ENCODE results near the gene RAD51D. TPM values are rescaled to one million over a fixed set of nuclear protein-coding genes. Genes with fewer than 3 reads are reported as not detected.
"Not testable (repeated sequence)": the region's sequence is repeated elsewhere in the genome, so short reads cannot be mapped to it uniquely, and the experiment has no call there.

The RAD51D gene
- total RNA-seq, 2 experiments from 2014 or later = 28.5 to 30.8 TPM

DNA sequence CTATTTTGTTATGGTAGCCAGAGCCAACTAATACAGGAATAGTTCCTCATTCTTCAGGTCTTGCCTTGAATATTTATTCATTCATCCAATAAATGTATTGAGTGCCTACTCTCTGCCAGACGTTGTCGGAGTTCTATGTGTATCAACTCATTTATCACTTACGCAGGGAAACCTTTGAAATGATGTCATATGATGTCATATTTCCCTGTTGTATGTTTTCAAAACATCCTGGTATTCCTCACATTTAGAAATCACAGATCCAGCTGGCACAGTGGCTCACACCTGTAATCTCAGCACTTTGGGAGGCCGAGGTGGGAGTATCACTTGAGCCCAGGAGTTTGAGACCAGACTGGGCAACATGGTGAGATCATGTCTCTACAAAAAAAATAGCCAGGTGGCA, 25.2 kb upstream of the RAD51D start:
- ChIA-PET CTCF (no interaction called here), POLR2A (interaction anchor here (0.6 kb wide), 1 partner anchor 165 kb away, joined by 3 read pairs; the partner anchor contains the start of gene LIG3)

DNA sequence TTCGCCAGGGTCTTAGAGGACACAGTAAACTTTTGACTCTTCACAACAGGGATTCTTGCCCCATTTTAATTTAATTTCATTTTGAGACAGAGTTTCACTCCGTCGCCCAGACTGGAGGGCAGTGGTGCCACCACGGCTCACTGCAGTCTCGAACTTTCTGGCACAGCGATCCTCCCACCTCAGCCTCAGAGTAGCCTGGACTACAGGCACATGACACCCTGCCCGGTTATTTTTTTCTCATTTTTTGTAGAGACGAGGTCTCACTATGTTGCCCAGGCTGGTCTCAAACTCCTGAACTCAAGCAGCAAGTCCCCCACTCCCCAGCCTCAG, 22.8 kb upstream of the RAD51D start:
- CTCF ChIA-PET = interaction anchor here (0.8 to 3.5 kb wide), 3 partner anchors 9 to 79 kb away, joined by 3 to 21 read pairs (median 3); partner anchors contain the start of genes RAD51D and RFFL
- POLR2A ChIA-PET = interaction anchor here (0.6 kb wide), 1 partner anchor 70 kb away, joined by 3 read pairs; no protein-coding TSS in a partner anchor

DNA sequence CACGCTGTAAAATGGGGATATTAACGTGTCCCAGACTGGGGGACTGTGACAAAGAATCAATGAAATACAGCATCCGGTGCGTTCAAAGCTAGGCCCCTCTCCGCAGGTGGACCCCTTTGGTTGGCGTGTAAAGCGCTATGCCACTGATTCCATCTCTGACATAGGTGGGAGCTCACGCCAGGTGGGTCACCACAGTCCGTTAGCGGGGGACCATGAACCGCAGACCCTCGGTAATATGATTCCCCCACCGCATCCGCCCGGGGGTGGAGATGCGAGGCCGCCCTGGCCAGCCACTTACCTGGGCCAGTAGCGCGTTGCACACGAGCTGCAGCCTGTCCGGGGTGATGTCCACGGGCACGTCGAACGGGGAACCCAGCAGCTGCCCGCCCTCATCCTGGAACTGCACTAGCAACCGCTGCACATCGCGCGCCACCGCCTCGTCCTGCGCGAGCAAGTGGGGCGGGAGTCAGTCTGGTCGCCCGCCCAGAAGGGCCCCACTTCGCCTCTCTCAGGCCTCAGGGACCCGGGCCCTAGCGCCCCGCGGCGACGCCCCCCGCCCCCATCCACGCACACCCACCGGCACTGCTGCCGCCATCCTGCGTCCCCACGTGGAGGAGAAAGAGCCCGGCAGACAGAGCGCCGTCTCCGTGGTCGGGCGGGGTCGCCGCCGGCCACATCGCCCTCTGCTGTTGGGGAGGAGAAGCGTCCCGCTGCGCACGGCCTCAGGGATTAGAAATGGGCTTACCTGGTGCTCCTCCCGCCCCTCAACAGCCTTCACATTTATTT, 22.2 kb upstream of the RAD51D start, which contains the start of gene NLE1:
Gene NLE1, minus strand, starts transcription at position 623 of the 786 bp plus-strand sequence. Its CDS starts 28 bp downstream, at position 595.
- ChIA-PET CTCF (interaction anchor here (0.7 to 3.5 kb wide), 8 partner anchors 8 to 433 kb away, joined by 3 to 21 read pairs (median 3); partner anchors contain the start of gene RAD51D), POLR2A (interaction anchor here (0.6 to 1.9 kb wide), 3 partner anchors 71 to 346 kb away, joined by 3 to 6 read pairs (median 4); no protein-coding TSS in a partner anchor)

DNA sequence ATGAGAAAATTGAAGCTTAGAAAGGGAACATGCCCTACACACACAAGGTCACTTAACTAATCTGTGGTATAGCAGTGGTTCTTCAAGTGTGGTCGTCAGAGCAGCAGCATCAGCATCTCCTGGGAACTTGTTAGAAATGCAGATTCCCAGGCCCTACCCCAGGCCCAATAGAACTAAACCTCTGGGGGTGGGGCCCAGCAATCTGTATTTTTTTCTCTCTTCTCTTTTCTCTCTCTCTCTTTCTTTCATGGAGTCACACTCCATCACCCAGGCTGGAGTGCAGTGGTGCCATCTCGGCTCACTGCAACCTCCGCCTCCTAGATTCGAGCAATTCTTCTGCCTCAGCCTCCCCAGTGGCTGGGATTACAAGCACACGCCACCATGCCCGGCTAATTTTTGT, 18.6 kb upstream of the RAD51D start:
- ChIA-PET CTCF (no interaction called here), POLR2A (interaction anchor here (0.5 kb wide), 1 partner anchor 165 kb away, joined by 4 read pairs; no protein-coding TSS in a partner anchor)

DNA sequence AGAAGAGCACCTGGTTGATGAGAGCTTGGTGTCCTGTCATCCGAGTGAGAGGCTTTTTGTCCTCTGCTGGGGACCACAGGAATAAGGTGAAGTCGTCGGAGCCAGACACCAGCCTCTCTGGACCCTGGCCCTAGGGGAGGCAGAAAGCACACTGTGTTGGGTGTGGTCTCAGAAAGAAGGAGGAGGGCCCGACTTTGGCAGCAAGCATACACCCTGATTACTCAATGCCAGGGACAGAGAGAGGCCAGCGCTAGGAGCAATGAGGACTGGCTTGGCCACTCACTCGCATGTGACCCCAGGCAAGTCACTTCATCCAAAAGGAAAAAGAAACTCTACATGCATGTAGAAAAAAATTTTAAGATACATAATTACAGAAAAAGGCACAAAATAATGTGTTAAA, 15.7 kb upstream of the RAD51D start:
- POLR2A ChIA-PET = no interaction called here
- CTCF ChIA-PET = no interaction called here

DNA sequence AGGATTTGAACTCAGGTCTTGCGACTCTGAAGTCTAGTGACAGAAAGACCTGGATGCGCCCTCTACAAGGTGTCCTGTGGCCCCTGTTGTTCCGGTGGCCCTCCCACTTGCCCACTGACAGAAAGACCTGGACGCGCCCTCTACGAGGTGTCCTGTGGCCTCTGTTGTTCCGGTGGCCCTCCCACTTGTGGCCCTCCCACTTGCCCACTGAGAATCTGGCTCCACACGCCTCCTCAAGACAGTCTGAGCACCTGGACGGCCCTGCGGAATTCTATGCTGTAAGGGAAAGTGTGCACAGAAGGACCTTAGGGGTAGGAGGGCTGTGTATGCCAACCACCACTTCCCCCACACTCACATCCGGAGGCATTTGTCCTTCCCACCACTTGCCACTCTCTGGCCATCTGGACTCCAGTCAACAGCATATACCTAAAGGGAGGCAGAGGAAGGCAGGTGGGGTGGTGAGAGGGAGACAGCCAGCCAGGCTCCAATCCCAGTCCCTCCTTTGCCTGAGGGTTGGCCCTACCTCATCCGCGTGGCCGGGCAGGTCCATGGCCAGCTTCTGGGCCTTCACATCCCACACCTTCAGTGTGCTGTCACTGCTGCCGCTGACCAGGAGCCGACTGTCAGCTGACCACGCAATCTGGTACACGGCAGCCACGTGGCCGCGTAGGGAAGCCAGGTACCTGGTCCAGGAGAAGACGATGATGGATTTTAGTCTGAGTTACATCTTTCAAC, 13.3 kb upstream of the RAD51D start:
- CTCF ChIA-PET = interaction anchor here (1.2 kb wide), 1 partner anchor 9 kb away, joined by 3 read pairs; the partner anchor contains the start of gene NLE1
- POLR2A ChIA-PET = no interaction called here

DNA sequence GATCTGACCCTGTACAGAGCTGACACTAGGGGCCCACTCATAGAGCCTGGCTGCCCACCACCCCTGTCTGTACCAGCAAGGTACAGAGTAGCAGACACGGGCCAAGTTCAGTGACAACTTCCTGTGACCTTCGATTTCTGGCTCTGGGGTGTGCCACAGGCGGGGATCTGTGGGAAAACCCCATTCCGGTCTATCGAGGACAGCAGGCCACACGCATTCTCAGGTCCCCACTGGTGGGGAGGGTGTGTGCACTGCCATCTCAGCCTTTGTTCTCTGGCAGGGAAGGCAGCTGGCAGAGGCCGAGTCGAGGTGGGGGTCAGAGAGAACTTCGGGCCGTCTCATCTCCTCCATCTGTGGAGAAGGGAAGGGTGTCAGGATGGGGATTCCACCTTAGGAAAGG, 12.4 kb upstream of the RAD51D start:
- ChIA-PET POLR2A (no interaction called here), CTCF (no interaction called here)

DNA sequence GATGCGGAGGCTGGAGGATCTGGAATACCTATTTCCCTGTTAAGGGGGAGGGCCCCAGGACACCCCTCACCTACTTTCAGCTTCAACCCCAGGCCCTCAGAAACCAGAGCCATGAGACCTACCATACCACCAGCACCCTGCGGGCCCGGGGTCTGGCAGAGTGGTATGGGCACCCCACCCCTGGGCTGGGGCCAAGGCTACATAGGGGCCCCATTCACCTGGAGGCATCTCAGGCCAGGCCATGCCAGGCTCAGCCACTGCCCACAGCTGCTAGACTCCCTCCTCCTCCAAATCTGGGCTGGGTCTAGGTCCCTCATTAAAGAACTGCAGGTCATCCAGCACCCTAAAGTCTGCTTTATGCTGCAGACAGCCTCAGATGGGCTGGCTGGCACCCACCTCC, 10.7 kb upstream of the RAD51D start:
- CTCF ChIA-PET = interaction anchor here (0.9 kb wide), 1 partner anchor 41 kb away, joined by 3 read pairs; no protein-coding TSS in a partner anchor
- POLR2A ChIA-PET = no interaction called here

DNA sequence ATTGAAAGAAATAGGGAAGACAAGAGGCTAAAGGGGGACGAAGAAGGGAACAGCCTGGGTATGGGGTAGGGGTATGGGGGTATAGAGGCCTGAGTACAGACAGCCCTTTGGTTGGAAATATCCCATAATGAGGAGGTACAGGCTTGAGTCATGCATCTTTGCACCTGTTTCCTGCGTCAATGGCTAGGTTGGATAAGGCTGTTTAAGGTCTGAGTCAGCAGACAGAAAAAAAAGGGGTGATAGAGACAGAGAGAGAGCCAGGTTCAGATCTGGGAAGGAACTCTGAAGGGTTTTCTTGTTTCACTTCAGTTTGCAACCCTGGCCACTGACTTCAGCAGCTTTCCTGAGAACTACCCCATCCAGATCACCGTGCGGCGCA, 10.3 kb upstream of the RAD51D start:
- POLR2A ChIA-PET = no interaction called here
- CTCF ChIA-PET = no interaction called here

DNA sequence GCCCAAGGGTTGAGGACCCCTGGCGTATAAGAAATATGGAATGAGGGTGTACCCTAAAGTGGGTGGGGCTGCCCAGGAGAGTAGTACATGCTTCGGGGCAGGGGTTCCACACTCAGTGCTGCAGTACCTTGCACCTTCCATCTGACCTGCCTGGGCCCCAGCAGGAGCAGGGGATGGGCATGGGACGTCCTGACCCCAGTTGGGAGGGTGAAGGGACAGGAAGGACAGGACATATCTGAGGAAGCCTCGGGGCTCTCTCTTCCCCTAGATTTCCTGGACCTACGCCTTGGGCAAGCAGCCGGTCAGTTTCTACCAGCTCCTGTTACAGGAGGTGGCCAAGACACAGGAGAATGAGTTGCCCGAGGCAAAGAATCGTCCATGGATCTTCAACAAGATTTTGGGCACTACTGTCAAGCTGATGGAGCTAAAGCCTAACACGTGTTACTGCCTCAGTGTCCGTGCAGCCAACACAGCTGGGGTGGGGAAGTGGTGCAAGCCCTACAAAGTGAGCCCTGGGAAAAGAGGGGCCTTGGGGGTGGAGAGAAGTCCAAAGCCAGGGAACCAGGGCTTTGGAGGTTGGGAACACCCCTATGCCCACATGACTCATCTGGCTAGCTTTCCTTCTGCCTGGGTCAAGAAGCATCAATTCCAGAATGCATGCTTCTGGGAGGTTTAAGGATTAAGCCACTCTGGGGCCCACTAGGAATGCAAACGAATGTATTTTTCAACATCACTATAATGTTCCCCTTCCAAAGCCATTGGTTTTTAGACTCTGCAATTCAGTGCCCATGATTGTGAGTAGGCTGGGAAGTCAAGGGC, 9.7 kb upstream of the RAD51D start:
- POLR2A ChIA-PET = interaction anchor here (0.7 to 1.2 kb wide), 2 partner anchors 10 to 82 kb away, joined by 3 to 4 read pairs; no protein-coding TSS in a partner anchor

DNA sequence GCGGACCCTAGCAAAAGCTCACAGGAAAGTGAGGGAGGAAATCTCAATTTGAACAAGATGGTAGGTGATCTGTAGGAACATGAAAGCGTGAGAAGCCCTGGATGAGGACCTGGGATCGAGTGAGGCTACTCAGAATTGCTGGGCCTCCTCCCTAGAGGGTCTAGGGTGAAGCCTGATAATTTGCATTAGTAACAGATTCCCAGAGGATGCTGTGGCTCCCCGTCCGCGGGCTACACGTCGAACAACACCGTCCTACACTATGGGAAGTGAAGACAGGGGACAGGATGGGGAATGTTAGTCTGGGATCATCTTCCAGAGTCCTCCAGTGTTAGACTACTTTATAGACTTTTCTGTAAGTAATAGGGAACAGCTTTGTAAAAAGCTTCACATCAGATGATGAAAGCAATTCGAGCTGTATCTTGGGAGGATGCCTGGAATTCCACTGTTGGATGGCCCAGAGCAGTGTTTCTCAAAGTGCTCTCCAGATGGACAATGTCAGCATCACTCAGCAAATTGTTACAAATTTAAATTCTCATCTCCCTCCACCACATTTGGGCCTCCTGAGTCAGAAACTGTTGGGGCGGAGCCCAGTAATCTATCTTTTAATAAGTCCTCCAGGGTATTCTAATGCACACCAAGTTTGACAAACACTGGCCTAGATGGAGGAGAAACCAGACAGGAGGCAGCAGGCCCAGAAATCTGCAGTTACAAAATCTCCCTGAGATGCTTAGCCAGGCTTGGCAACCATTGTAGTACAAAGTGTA, 8.3 kb upstream of the RAD51D start:
- CTCF ChIA-PET = interaction anchor here (0.9 kb wide), 1 partner anchor 8 kb away, joined by 4 read pairs; the partner anchor contains the start of gene RAD51D
- POLR2A ChIA-PET = interaction anchor here (1.2 kb wide), 1 partner anchor 81 kb away, joined by 4 read pairs; no protein-coding TSS in a partner anchor

More for the DNA sequence above, 9.7 kb upstream of the RAD51D start:
- CTCF ChIA-PET = no interaction called here

DNA sequence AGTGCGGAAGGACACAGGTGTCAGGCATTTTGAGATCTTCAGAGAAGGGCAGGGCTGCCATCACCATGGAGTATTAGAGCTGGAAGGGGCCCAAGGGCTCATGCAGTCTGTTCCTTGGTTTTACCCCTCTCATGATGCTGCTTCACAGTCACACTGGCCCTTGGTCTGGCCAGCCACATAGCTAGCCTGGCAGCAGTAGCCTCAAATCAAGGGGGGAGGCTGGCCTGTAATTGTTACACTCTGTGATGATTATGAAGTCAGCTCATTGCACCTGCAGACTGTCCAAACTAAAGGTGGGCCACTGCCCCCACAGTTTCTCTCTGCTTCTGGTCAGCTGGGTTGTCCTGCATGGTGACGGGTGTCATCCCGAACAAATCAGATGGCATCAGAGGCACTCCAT, 1.7 kb upstream of the RAD51D start, which contains the start of gene FNDC8:
Gene FNDC8, plus strand, starts transcription at position 301 of the 400 bp plus-strand sequence. Its CDS starts 79 bp downstream, at position 380.
- ChIA-PET POLR2A (no interaction called here), CTCF (interaction anchor here (0.7 to 2.0 kb wide), 2 partner anchors 123 to 701 kb away, joined by 3 to 5 read pairs; no protein-coding TSS in a partner anchor)

DNA sequence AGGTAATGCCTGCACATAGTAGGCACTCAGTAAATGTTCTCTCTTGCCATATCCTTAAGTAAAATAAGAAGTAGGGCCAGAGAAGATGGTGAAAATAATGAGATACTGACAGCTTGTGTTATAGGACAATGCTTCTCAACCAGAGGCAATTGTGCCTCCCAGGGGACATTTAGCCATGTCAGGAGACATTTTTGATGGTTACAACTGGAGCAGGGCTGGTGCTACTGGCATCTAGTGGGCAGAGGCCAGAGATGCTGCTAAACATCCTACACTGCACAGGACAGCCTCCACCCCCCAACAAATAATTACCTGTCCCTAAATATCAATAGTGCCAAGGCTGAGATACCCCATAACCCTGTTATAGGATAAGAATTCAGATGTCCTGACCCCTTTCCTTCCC, 1.7 kb downstream of the RAD51D start:
- ChIA-PET CTCF (interaction anchor here (1.2 to 3.1 kb wide), 8 partner anchors 23 to 576 kb away, joined by 3 to 21 read pairs (median 8); partner anchors contain the start of gene NLE1), POLR2A (interaction anchor here (1.2 kb wide), 1 partner anchor 136 kb away, joined by 3 read pairs; no protein-coding TSS in a partner anchor)

DNA sequence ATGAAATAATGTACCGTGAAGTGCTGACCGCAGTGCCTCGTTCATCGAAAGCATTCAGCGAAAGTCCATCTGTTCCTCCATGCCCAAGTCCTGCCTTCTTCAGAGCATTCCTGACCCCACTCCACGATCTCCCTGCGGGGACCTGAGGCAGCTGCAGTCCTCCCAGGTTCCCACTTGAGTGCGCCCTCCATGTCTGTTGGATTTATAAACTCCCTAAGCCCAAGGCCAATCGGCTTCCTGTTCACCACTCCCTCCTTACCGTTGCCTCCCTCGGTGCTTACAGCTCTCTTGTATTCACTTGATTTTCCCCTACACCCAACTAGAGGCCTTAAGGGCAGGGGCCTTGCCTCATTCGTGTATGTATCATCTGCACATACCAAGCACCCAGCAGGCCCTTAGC, 2.8 kb downstream of the RAD51D start:
- POLR2A ChIA-PET = no interaction called here
- CTCF ChIA-PET = no interaction called here

DNA sequence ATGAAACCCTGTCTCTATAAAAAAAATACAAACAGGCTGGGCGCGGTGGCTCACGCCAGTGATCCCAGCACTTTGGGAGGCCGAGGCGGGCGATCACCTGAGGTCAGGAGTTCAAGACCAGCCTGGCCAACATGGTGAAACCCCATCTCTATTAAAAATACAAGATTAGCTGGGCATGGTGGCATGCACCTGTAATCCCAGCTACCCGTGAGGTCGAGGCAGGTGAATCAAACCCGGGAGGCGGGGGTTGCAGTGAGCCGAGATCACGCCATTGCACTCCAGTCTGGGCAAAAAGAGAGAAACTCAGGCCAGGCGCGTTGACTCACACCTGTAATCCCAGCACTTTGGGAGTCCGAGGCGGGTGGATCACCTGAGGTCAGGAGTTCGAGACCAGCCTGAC, 8.9 kb downstream of the RAD51D start:
- CTCF ChIA-PET, POLR2A ChIA-PET: not testable (repeated sequence)

DNA sequence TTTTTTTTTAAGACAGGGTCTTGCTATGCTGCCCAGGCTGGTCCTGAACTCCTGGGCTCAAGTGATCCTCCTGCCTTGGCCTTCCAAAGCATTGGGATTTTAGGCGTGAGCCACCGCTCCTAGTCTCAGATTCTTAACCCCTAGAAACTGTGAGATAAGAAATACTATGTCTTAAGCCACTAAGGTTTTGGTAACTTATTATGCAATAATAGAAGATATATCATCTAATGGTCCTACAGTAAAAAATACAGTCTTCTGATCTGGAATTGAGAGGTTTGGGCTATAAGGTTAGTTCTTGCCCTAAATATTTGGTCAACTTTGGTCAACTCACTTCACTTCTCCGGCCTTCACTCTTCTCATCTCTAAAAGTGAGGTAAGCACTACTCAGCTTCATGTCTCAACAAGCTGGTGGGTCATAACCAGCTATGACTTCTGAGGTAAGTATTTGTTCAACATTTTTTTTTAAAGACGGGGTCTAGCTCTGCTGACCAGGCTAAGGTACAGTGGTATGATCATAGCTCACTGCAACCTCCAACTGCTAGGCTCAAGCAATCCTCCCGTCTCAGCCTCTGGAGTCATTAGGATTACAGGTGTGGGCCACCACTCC, 14.7 kb downstream of the RAD51D start:
- POLR2A ChIA-PET = no interaction called here

DNA sequence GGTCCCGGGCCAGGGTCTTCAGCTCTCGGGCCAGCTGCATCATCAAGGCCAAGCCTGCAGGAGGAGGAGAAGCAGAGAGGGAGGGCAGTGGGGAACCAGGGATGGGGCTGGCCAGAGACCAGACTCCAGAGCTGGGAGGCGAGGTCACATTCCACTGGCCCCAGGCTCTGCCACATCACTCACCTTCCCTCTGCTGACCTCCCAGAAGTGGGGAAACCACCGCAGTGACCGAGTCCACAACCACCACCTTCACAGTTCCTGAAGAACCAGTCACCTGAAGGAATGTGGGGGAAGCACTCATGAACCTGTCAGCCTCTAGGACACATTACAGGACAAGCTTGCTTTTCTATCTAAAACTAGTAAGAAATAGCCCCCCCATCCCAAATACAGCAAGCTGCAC, 16.4 kb downstream of the RAD51D start:
- ChIA-PET POLR2A (no interaction called here), CTCF (no interaction called here)

More for the DNA sequence above, 14.7 kb downstream of the RAD51D start:
- CTCF ChIA-PET = interaction anchor here (0.6 to 0.9 kb wide), 2 partner anchors 14 to 534 kb away, joined by 3 read pairs; no protein-coding TSS in a partner anchor

DNA sequence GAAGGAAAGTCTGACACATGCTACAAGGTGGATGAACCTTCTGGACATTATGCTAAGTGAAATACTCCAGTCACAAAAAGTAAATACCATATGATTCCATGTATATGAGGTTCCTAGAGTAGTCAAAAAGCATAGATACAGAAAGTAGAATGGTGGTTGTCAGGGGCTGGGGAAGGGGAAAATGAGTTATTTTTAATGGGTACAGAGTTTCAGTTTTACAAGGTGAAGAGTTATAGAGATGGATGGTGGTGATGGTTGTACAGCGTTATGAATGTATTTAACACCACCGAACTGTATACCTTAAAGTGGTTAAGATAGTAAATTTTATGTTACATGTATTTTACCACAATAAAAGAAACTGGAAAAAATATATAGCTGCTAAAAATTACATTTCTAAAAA, 17.9 kb downstream of the RAD51D start:
- POLR2A ChIA-PET = no interaction called here

More for the DNA sequence above, 17.9 kb downstream of the RAD51D start:
- CTCF ChIA-PET = interaction anchor here (1.5 kb wide), 1 partner anchor 12 kb away, joined by 3 read pairs; no protein-coding TSS in a partner anchor

All from activated CD8-positive, alpha-beta memory T cell treated with anti-CD3 and anti-CD28 coated beads for 36 hours (primary cell).